ENCODE measurements around the gene GATA2. TPM values are rescaled to one million over a fixed set of nuclear protein-coding genes. Genes with fewer than 3 reads are reported as not detected.

The GATA2 gene
- total RNA-seq, 1 experiment from 2014 or later: 18.6 TPM

DNA sequence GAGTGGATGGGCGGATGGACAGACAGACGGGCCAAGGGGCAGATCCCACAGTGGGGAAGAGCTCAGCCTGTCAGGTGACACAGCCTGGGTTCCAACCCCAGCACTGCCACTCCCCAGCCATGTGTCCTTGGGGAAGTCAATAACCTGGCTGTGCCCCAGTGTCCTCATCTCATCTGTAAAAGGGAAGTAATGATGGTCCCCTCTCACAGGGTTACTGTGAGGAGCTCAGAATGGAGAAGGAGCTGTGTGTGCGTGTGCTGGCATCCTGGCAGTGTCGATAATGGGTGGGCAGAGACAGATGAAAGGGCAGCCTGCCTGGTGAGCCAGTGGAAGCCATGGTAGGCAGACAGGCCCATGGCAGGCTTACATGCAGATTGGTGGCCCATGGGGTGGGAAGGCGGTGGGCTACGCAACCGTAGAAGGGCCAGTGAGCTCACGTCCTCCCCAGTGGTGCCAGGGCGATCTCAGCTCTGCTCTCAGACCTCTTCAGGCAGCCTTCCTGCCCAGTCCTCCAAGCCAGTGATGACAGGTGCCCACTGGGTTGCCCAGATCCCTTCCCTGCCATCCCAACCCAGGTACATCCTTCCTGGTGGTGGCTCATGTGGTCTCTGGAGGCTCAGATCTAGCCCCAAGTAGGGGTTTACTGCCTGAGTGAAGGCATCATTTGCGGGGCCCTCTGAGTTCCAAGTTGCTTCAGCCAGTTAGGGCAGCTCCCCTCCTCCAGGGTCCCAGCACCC lies 24.0 kb downstream of the GATA2 start:
- CTCF ChIA-PET: no interaction called here
- no TSS peak for BruUV-seq (replicated peaks)
- Histone ChIP-seq H3K4me1 (ENCODE audit: control insufficient read depth in 1 of 2, insufficient read depth in 2 of 2, low read length in 2 of 2) (no peaks in the 10 kb centered on the region), H3K27ac (ENCODE audit: low read depth, low read length) (no peak overlapping the region), H3K79me2 (ENCODE audit: insufficient read depth, low read length) (no peaks in the 10 kb centered on the region), H3K36me3 (ENCODE audit: control insufficient read depth in 1 of 2, insufficient read depth in 2 of 2, low read length in 2 of 2) (no peaks in the 10 kb centered on the region), H3K9me2 (ENCODE audit: insufficient read depth) (no peaks in the 10 kb centered on the region), H3K9me3 (ENCODE audit: control insufficient read depth in 1 of 2, insufficient read depth in 1 of 2, low read depth in 1 of 2, low read length in 2 of 2) (no peaks in the 10 kb centered on the region), H3K4me2 (ENCODE audit: low read length) (no peak overlapping the region), H3K27me3 (ENCODE audit: insufficient read depth, low read length) (peaks cover 19% of the 10 kb centered on the region), H3K4me3 (replicated peaks in 1 of 2; ENCODE audit: low read depth in 1 of 2, low read length in 2 of 2) (no peak overlapping the region), H4K20me1 (ENCODE audit: insufficient read depth) (no peaks in the 10 kb centered on the region), H3K9ac (ENCODE audit: low read length) (no peak overlapping the region), H2AFZ (ENCODE audit: low read depth, low read length, poor library complexity, severe bottlenecking) (no peak overlapping the region)
- DNase-seq (ENCODE audit: low read depth, low spot score): no peak
- TF ChIP-seq EGR1 (IDR thresholded peaks at IDR 0.05; ENCODE audit: low read depth) (no peak), JUND (IDR thresholded peaks at IDR 0.05) (no peak), CEBPB (IDR thresholded peaks at IDR 0.05; ENCODE audit: low read depth) (no peak), ELF1 (IDR thresholded peaks at IDR 0.05; ENCODE audit: borderline replicate concordance, low read depth) (no peak)
- TF ChIP-seq, protein P1, sequence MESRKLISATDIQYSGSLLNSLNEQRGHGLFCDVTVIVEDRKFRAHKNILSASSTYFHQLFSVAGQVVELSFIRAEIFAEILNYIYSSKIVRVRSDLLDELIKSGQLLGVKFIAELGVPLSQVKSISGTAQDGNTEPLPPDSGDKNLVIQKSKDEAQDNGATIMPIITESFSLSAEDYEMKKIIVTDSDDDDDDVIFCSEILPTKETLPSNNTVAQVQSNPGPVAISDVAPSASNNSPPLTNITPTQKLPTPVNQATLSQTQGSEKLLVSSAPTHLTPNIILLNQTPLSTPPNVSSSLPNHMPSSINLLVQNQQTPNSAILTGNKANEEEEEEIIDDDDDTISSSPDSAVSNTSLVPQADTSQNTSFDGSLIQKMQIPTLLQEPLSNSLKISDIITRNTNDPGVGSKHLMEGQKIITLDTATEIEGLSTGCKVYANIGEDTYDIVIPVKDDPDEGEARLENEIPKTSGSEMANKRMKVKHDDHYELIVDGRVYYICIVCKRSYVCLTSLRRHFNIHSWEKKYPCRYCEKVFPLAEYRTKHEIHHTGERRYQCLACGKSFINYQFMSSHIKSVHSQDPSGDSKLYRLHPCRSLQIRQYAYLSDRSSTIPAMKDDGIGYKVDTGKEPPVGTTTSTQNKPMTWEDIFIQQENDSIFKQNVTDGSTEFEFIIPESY (IDR thresholded peaks at IDR 0.05; ENCODE audit: extremely low read depth, insufficient replicate concordance, low read length): no peak
- intact Hi-C loops (cut with micrococcal nuclease): no loop called here
- POLR2A ChIA-PET: no interaction called here
- RAD21 ChIA-PET (ENCODE audit: low non-redundant PET in 1 of 2, low total read pairs in 2 of 2, uncharacterized antibody in 2 of 2, unreplicated experiment in 2 of 2): no interaction called here
- no peak for ATAC-seq

DNA sequence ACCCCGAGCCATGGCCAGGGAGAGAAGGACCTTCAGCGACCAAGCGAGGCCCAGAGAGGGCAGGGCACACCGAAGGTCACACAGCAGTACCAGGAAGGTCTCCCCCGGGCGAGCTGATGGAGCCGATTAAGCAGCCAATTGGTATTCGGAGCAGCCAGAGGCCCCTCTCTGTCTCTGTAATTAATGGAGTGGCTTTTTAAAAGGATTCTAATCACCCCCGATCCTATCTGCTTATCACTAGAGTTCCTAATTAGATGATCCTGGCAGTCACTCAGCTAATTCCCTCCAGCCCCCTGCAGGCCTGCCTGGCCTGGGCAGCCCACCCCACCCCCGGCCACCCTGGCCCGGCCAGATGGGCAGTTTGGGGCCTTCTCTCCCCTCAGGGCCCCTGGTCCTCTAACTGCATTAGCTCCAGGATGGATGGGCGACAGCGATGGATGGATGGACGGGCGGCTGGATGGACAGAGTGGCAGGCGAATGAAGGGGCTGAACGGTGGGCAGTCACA lies 24.7 kb downstream of the GATA2 start:
- ChIA-PET CTCF (no interaction called here), POLR2A (no interaction called here), RAD21 (ENCODE audit: low non-redundant PET in 1 of 2, low total read pairs in 2 of 2, uncharacterized antibody in 2 of 2, unreplicated experiment in 2 of 2) (no interaction called here)
- BruUV-seq (replicated peaks): no TSS peak
- Histone ChIP-seq H3K4me3 (replicated peaks in 1 of 2; ENCODE audit: low read depth in 1 of 2, low read length in 2 of 2) (no peak overlapping the region), H3K36me3 (ENCODE audit: control insufficient read depth in 1 of 2, insufficient read depth in 2 of 2, low read length in 2 of 2) (no peaks in the 10 kb centered on the region), H3K27ac (ENCODE audit: low read depth, low read length) (no peak overlapping the region), H2AFZ (ENCODE audit: low read depth, low read length, poor library complexity, severe bottlenecking) (no peak overlapping the region), H3K9ac (ENCODE audit: low read length) (no peak overlapping the region), H3K4me2 (ENCODE audit: low read length) (no peak overlapping the region), H3K4me1 (ENCODE audit: control insufficient read depth in 1 of 2, insufficient read depth in 2 of 2, low read length in 2 of 2) (no peaks in the 10 kb centered on the region), H3K9me3 (ENCODE audit: control insufficient read depth in 1 of 2, insufficient read depth in 1 of 2, low read depth in 1 of 2, low read length in 2 of 2) (no peaks in the 10 kb centered on the region), H3K79me2 (ENCODE audit: insufficient read depth, low read length) (no peaks in the 10 kb centered on the region), H3K27me3 (ENCODE audit: insufficient read depth, low read length) (peaks cover 19% of the 10 kb centered on the region), H4K20me1 (ENCODE audit: insufficient read depth) (no peaks in the 10 kb centered on the region), H3K9me2 (ENCODE audit: insufficient read depth) (no peaks in the 10 kb centered on the region)
- no peak for ATAC-seq
- intact Hi-C loops (cut with micrococcal nuclease): no loop called here
- DNase-seq (ENCODE audit: low read depth, low spot score): no peak
- no peak for TF ChIP-seq JUND (IDR thresholded peaks at IDR 0.05)
